Measurements from ENCODE around the gene CALM1.

GRCh38 chr14:90402016-90402415 lies 5.2 kb downstream of the CALM1 start:
- TF ChIP-seq YY1 (IDR thresholded peaks at IDR 0.05; ENCODE audit: insufficient read depth, insufficient read length) (no peak), ZNF274 (IDR thresholded peaks at IDR 0.05; ENCODE audit: low read depth, low read length) (no peak), SUZ12 (IDR thresholded peaks at IDR 0.05; ENCODE audit: extremely low read depth, insufficient read depth, insufficient read length) (no peak)

All from NT2/D1 (cell line).